HuH-7 (cell line): ENCODE results near the gene IDH2.
"Not testable (repeated sequence)": the region's sequence is repeated elsewhere in the genome, so short reads cannot be mapped to it uniquely, and the experiment has no call there.

ENCODE experiments used
- DNase-seq: peaks from one replicate; pipeline ENCODE4 v3.0.0; 2011; ENCODE audit warnings: low spot score

IDH2 gene

GRCh38 chr15:90114451-90114901 is 12.2 kb upstream of the IDH2 start:
- no peak for DNase-seq

DNA sequence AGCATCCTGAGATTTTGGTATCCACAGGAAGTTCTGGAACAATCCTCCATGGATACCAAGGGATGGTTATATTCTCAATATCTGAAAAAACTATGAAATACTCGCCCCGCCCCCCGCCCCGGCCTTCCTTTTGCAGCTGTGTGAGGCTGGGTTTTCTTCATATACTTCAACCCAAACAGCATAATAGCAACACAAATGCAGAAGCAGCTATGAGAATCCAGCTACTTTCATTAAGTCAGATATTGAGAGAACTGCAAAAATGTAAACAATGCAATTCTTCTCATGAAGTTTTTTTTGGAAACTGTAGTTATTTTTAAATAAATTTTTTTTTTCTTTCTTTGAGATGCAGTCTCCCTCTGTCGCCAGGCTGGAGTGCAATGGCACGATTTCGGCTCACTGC is 10.9 kb upstream of the IDH2 start:
- DNase-seq, result no peak

GRCh38 chr15:90109163-90109751 is 7.0 kb upstream of the IDH2 start:
- not testable (repeated sequence) for DNase-seq

- not testable (repeated sequence) for DNase-seq
These were observed 5.8 kb upstream of the IDH2 start for GRCh38 chr15:90108038-90108437.

- DNase-seq, result no peak
These were observed 4.4 kb upstream of the IDH2 start for GRCh38 chr15:90106522-90107117.

DNA sequence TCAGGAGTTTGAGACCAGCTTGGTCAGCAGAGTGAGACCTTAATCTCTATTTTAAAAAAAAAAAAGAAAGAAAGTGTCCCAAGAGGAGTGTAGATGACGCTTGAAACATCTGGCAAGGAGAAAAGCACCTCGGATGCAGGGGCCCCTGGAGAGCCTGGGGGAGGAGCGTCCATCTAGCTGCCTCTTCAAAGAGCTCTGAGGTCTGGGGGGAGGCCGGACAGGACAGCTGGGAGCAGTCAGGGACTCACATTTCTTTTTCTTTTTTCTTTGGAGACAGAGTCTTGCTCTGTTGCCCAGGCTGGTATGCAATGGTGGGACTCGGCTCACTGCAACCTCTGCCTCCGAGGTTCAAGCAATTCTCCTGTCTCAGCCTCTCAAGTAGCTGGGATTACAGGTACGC is 3.3 kb upstream of the IDH2 start:
- DNase-seq, result no peak

DNA sequence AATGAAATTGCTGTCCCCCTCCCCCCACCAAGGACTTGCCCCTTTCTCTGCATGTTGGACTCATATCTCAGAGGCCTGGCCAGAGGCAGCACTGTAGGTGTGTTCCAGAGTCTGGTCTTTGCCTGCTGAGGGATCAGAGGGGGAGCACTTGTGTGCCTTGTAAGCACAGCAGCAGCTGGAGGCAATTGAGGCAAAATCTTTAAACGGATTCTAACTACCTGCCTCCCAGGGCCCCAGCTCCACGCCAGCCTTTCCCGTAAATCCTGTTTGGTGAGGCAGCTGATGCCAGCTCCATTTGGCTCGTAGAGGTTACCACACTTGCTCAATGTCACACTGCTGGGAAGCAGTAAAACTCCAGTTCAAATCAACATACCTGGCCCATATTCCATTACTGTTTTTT is 2.3 kb upstream of the IDH2 start:
- no peak for DNase-seq

GRCh38 chr15:90103701-90104329 is 1.5 kb upstream of the IDH2 start:
- no peak for DNase-seq

DNA sequence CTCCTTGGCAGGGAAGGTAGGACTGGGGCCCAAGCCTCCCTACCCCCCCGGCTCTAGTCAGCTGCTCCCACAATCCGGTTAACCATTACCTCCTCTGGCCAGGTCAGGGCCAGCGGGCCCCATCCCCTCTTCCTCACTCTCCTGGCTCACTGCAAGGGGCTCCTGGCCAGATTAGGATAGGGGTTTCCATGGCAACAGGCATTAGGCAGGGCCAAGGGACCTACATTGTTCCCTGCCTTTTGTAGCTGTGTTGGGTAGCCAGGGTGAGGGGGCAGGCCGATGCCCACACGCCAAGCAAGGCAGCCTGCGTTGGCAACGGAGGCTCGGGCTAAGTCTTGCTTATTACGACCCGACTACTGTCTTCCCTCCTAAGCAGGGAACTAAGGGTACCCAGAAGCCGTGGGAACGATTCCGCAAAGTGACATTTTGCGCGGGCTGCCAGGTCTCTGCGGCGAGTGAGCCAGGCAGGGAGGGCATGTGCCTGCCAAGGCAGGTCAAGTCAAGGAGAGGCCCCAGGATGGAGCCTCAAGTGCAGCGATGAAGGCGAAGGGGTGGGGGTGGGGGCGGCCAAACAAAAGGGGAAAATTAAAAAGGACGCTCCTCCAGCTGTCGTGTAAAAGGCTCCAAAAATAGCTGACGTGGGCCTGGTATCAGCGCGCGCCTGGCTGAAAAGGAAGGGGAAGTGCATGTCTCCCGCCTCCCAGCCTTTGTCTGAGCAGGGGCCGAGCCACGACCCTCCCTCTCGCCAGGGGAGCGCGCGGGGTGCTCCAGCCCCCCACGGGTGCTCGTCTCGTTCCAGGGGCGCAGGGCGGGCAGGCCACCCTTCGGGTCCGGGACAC is 919 bp downstream of the IDH2 start:
- no peak for DNase-seq

GRCh38 chr15:90099868-90100831 is 2.1 kb downstream of the IDH2 start:
- no peak for DNase-seq

- no peak for DNase-seq
These were observed 3.0 kb downstream of the IDH2 start for GRCh38 chr15:90099072-90099867.

DNA sequence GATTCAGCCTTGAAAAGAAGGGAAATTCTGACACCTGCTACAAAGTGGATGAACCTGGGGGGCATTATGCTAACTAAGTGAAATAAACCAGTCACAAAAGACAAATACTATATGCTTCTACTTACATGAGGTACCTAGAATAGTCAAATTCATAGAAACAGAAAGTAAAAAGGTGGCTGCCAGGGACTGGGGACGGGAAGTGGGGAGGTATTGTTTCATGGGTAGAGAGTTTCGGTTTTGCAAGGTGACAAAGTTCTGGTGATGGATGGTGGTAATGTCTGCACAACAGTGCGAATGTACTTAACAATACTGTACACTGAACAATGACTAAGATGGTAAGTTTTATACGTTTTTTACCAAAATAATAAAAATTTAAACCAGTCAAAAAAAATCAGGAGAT is 4.8 kb downstream of the IDH2 start:
- DNase-seq, result no peak

GRCh38 chr15:90095521-90095959 is 6.7 kb downstream of the IDH2 start:
- DNase-seq, result no peak

DNA sequence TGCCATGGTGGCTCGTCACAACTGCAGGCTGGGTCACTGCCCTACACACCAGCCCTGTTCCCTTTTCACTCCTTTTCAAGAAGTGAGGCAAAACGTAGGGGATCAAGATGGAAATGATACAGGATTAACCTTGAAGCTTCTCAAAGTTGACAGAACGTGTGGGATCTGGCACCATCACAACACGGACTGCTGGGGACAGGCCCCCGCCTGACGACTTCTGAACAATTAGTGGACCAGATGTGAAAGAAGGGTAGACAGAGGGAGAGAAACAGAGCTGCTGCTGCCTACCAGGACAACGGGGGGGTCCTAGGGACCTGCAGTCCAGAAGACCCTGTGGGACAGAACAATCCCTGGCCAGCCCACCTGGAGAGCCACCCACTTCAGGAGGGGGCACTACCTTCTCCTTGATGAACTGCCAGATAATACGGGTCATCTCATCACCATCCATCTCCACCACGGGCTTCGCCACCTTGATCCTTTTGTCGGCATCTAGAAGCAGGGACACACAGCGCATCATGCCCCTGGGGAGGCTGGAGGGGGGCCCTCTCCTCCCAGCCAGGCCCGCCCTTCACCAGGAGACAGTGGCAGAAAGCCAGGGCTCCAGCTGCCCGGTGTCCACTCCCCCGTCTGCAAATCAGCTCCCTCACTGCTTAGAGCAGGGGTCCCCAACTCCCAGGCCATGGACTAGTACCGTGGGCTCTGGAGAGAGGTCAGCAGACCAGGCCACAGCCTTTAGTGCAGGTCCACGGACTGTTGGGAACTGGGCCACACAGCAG is 10.9 kb downstream of the IDH2 start:
- no peak for DNase-seq

DNA sequence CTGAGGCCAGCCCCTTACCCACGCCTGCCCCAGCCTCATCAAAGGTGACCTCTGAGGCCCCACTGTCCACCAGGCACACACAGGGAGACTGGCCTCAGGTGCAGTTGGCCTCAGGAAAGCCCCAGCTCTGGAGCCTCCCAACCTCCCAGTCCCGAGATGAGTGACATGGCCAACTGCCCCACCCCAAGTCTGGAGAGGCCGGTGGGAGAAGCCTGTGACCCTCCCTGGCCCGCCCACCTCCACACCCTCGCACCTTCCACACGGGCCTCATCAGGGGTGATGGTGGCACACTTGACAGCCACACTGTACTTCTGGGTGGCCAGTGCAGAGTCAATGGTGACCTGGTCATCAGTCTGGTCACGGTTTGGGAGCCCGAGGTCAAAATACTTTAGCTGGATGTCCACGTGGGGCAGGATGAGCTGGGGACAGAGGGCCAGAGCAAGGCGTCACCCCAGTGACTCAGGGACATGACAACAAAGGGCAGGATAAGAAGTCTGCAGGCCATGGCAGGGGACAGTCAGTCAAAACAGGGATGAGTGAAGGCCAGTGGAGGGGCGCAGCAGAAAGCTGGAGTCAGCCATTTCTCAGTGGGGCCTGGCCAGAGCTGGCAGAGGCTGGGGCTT is 11.9 kb downstream of the IDH2 start:
- DNase-seq, result no peak

- DNase-seq, result peak; percentile 52
These were observed 14.7 kb downstream of the IDH2 start for GRCh38 chr15:90087454-90088154.

- DNase-seq, result peak; percentile 92
These were observed 15.4 kb downstream of the IDH2 start for GRCh38 chr15:90086868-90087268.

DNA sequence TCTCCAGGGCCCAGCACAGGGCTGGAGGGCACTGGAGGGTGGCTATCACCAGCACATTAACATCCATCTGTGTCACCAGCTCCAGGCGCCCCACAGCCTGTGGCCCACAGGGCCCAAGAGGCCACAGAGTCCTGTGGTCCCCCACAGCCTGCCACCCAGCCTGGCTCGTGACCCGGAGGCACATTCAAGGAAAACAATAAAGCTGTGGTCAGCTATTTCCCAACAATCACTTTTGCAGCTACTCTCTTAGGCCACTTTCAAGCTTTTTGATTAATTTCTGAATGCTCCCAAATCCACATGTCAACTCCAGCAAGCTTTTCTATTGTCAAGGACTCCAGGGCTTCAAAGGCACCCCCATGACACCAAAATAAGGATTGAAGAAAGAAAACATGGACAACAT is 16.7 kb downstream of the IDH2 start:
- DNase-seq, result no peak
